Measurements from ENCODE around the gene TEX19. TPM values are rescaled to one million over a fixed set of nuclear protein-coding genes. Genes with fewer than 3 reads are reported as not detected.
"Not testable (repeated sequence)": the region's sequence is repeated elsewhere in the genome, so short reads cannot be mapped to it uniquely, and the experiment has no call there.

TEX19 gene
- total RNA-seq, 2 experiments from 2014 or later, result 0.15 TPM; not detected in 1

DNA sequence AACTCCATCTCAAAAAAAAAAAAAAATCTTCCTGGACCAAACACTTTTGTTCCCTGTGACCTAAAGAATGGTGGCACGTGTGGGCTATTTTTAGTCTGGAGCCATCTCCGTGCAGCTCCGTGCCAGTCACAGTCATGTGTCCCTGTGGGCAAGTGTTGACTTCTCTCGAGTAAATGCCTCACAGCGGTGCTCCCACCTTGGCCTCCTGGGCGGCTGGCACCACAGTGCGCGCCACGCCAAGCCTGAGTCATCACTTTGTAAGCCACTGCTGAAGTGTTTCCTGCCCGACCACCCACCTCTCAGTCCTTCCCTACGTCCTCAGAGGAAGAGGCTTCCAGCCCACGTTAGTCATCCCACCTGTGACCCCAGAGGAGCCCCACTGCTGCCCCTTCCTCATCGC is 48.2 kb downstream of the TEX19 start:
- peak; percentile 23 for ATAC-seq
- peaks cover 11% of the 10 kb centered on the region for H3K36me3 Mint-ChIP-seq
- no peak for DNase-seq
- H3K27me3 Mint-ChIP-seq, result no peaks in the 10 kb centered on the region
- H3K4me1 Mint-ChIP-seq, result peaks cover 13% of the 10 kb centered on the region
- CTCF ChIA-PET, result interaction anchor here (1.7 kb wide), 1 partner anchor 17 kb away, joined by 3 read pairs; no protein-coding TSS in a partner anchor
- no peaks in the 10 kb centered on the region for H3K9me3 Mint-ChIP-seq (ENCODE audit: low read depth)
- H3K4me3 Mint-ChIP-seq, result no peak overlapping the region
- no peak overlapping the region for H3K27ac Mint-ChIP-seq

DNA sequence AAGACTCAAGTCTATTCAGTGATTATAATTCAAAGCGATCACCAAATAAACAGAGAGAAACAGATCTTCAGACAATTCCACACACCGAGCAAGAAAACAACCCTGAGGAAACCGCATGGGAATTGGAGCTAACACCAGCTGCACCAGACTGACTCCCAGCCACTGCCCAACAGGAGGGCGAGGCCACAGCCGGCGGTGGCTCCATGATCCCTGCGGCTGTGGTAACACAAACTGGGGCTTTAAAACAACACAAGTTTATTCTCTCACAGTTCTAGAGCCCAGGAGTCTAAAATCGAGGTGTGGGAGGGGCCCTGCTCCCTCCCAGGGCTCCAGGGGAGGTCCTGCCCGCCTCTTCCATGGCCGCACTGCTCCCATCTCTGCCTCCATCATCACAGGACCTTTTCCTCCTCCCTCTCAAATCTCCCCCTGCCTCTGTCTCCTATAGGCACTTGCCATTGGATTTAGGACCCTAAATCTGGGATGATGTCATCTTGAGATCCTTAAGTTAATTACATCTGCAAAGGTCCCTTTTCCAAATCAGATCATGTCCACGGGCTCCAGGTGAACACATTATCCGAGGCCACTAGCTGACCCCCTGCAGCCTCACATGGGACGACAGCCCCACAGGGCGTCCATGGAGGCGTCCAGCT is 49.4 kb downstream of the TEX19 start:
- Mint-ChIP-seq H3K4me3 (no peak overlapping the region), H3K27me3 (no peaks in the 10 kb centered on the region), H3K4me1 (peaks cover 11% of the 10 kb centered on the region), H3K9me3 (ENCODE audit: low read depth) (no peaks in the 10 kb centered on the region), H3K36me3 (peaks cover 7% of the 10 kb centered on the region), H3K27ac (no peak overlapping the region)
- DNase-seq (no peak), ATAC-seq (no peak)
- CTCF ChIA-PET, result interaction anchor here (1.1 kb wide), 1 partner anchor 57 kb away, joined by 3 read pairs; no protein-coding TSS in a partner anchor

DNA sequence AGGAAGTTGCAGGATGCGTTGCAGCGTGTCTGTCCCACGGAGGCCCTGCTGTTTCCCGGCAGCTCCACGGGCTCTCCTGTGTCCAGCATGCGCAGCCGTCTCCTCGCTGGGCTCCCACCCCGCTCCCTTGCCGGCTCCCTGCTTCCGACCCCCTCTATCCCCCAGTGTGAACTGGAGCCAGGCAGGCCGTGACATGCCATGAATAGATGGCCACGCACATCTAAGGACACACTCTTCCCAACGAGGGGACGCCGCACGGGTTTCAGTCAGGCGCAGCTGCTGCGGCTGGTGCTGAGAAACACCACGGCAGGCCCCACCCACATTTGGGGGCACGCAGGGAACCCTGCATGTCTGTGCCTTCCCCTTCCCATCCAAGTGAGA is 49.9 kb downstream of the TEX19 start:
- no peak overlapping the region for H3K4me3 Mint-ChIP-seq
- ATAC-seq, result no peak

DNA sequence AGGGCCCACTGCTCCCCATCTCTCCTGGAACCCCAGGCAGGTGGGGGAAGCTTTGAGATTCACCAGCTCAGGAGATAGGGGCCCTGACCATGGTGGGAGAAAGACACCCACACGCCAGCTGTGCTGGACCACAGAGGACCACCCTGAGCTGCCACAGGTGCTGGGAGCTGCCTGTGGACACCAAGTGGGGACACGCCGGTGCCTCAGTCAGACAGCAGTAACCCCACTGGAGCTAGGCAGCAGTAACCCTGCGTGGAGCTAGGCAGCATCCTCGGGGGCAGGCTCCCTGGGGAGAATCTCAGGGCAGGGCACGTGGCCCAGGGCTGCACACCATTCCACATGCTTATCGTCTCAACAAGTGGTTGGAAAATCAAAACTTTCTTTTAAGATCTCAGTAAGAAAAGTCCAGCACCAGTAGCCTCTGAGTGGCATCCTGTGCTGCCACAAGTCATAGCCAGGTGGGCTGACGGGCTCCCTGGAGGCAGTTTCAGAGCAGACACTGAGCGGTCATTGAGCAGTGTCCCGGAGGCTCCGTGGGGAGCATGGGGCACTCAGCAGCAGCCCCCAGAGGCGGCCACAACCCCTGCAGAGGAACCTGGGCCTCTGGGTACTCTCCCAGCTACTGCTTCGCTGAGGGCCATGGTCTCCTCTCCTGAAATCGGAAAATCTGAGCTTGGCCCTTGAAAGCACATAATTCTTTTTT is 51.1 kb downstream of the TEX19 start:
- Mint-ChIP-seq H3K4me3 (no peak overlapping the region), H3K36me3 (peaks cover 1% of the 10 kb centered on the region), H3K9me3 (ENCODE audit: low read depth) (no peaks in the 10 kb centered on the region), H3K4me1 (peaks cover 13% of the 10 kb centered on the region), H3K27me3 (no peaks in the 10 kb centered on the region), H3K27ac (no peak overlapping the region)
- ATAC-seq (no peak), DNase-seq (no peak)
- CTCF ChIA-PET, result interaction anchor here (0.7 to 1.5 kb wide), 3 partner anchors 9 to 204 kb away, joined by 3 read pairs; no protein-coding TSS in a partner anchor

More for the DNA sequence above, 49.9 kb downstream of the TEX19 start:
- Mint-ChIP-seq H3K27me3 (no peaks in the 10 kb centered on the region), H3K36me3 (peaks cover 2% of the 10 kb centered on the region), H3K9me3 (ENCODE audit: low read depth) (no peaks in the 10 kb centered on the region), H3K27ac (no peak overlapping the region), H3K4me1 (peaks cover 7% of the 10 kb centered on the region)
- CTCF ChIA-PET, result interaction anchor here (1.1 to 1.2 kb wide), 2 partner anchors 58 to 203 kb away, joined by 3 read pairs; no protein-coding TSS in a partner anchor
- no peak for DNase-seq

DNA sequence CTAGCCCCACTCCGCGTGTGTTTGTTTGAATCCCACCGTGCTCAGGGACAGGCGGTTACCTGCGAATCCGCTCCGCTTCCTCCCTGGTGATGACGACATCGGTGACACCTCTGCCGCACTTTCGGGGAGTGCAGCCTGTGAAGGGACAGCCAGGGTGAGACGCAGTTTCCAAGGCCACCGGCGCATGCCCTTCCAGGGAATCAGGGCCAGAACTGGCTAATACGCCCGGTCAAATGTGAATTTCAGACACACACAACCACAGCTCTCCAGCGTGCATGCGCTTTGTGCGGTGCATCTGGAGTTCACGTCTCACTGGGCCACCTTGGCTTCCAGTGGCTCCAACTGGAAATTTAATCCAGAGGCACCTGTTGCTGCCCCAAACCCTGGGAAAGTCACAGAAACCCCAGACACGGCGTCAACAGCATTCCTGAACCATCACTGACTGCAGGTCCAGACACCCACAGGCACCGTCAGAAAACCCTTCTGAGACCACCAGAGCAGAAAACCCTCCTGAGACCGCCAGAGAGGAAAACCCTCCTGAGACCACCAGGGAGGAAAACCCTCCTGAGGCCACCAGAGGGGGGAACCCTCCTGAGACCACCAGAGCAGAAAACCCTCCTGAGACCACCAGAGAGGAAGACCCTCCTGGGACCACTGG is 52.5 kb downstream of the TEX19 start:
- CTCF ChIA-PET, result interaction anchor here (0.7 kb wide), 1 partner anchor 896 kb away, joined by 4 read pairs; no protein-coding TSS in a partner anchor
- H3K4me3 Mint-ChIP-seq, result no peak overlapping the region
- no peaks in the 10 kb centered on the region for H3K9me3 Mint-ChIP-seq (ENCODE audit: low read depth)
- DNase-seq (no peak), ATAC-seq (no peak)
- no peak overlapping the region for H3K27ac Mint-ChIP-seq
- no peaks in the 10 kb centered on the region for H3K36me3 Mint-ChIP-seq
- peaks cover 14% of the 10 kb centered on the region for H3K4me1 Mint-ChIP-seq
- no peaks in the 10 kb centered on the region for H3K27me3 Mint-ChIP-seq

DNA sequence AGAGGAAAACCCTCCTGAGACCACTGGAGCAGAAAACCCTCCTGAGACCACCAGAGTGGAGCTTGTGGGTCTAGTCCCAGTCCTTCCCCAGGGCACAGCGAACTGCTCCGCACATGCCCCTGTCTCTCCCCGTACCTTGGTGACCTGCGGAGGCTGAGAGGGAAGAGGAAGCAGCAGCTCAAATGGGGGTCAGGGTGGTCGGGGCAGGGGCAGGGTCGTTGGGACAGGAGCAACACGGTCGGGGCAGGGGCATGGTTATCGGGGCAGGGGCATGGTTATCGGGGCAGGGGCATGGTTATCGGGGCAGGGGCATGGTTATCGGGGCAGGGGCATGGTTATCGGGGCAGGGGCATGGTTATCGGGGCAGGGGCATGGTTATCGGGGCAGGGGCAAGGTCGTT is 53.0 kb downstream of the TEX19 start:
- not testable (repeated sequence) for ATAC-seq; H3K36me3 Mint-ChIP-seq; H3K27ac Mint-ChIP-seq; H3K27me3 Mint-ChIP-seq; H3K4me3 Mint-ChIP-seq; H3K9me3 Mint-ChIP-seq (ENCODE audit: low read depth); DNase-seq
- CTCF ChIA-PET, result interaction anchor here (0.8 kb wide), 1 partner anchor 61 kb away, joined by 4 read pairs; no protein-coding TSS in a partner anchor
- peaks cover 14% of the 10 kb centered on the region for H3K4me1 Mint-ChIP-seq

DNA sequence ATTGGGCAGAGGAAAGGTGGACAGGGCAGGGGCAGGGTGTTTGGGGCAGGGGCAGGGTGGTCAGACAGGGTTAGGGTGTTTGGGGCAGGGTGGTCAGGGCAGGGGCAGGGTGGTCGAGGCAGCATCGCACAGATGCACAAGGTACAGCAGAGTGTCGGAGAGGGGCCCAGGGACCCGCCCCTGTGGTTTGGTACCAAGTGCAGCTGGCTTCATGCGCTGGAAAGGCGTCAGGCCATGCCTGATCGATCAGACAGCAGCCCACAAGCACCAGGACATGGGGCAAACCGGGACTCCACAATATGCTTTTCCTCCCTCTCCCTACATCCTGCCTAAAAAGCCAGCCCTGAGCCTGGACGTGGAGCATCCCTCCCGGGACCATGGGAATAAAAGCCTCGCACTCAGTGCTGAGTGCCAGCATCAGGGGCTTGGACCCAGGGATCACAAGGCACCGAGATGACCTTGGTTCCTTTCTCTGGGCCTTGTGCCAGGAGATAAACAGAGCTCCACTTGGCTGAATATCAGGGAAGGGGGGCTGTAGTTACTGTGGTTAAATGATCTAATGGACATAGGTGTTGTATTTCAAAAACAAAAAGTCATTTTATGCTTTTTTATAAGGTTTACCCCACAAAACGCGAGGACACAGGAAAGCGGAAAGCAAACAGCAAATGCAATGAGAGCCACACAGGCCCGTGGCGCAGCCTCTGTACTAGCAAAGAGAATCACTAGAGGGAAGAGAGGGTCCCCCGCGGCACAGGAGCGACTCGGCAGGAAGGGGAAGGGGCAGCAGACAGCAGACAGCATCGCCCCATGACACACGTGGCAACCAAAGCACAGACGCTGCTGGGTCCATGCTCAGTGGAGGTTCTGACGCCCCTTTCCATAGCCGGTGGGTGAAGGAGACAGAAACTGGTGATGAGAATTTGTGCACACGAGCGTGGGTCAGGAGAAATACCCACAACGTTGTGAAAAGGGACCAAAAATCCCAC is 53.8 kb downstream of the TEX19 start:
- DNase-seq (no peak), ATAC-seq (no peak)
- Mint-ChIP-seq H3K4me1 (peaks cover 11% of the 10 kb centered on the region), H3K9me3 (ENCODE audit: low read depth) (no peaks in the 10 kb centered on the region), H3K4me3 (no peak overlapping the region), H3K36me3 (no peaks in the 10 kb centered on the region), H3K27ac (no peak overlapping the region), H3K27me3 (no peaks in the 10 kb centered on the region)
- CTCF ChIA-PET, result interaction anchor here (0.8 to 3.1 kb wide), 3 partner anchors 60 to 63 kb away, joined by 3 to 16 read pairs (median 4); no protein-coding TSS in a partner anchor

Other genes starting within 250 kb of the TEX19 start
- gene CCDC57, start 146.4 kb upstream of the TEX19 start, total RNA-seq, result 10 to 100 TPM; 70.2 to 73.9 TPM
- gene SLC16A3, start 130.2 kb upstream of the TEX19 start, total RNA-seq, result 100 to 1,000 TPM; 119 to 148 TPM
- gene CSNK1D, start 85.5 kb upstream of the TEX19 start, total RNA-seq, result 100 to 1,000 TPM; 120 to 139 TPM
- 100 to 1,000 TPM; 307 to 417 TPM for gene CD7, start 41.6 kb upstream of the TEX19 start, total RNA-seq
- gene SECTM1, start 25.5 kb upstream of the TEX19 start, total RNA-seq, result 1 to 10 TPM in 1 of 2 experiments, under 1 TPM in 1; 0.68 to 2.7 TPM
- under 1 TPM in 1 of 2 experiments, not detected in 1; 0.16 TPM for gene UTS2R, start 12.5 kb downstream of the TEX19 start, total RNA-seq
- gene HEXD, start 59.1 kb downstream of the TEX19 start, total RNA-seq, result 10 to 100 TPM; 50.5 to 72.5 TPM
- gene OGFOD3, start 59.3 kb downstream of the TEX19 start, total RNA-seq, result 10 to 100 TPM; 27.1 to 30.5 TPM
- gene CYBC1, start 91.5 kb downstream of the TEX19 start, total RNA-seq, result 100 to 1,000 TPM; 269 to 378 TPM
- gene NARF, start 99.5 kb downstream of the TEX19 start, total RNA-seq, result 100 to 1,000 TPM; 114 TPM
- 10 to 100 TPM; 81.7 to 85.1 TPM for gene FOXK2, start 160.5 kb downstream of the TEX19 start, total RNA-seq